ENCODE results near the gene IGF2R. TPM values are rescaled to one million over a fixed set of nuclear protein-coding genes. Genes with fewer than 3 reads are reported as not detected.

IGF2R gene
- total RNA-seq, 4 donors from 2014 or later = 48.8 to 106 (median 92.3) TPM

- TF ChIP-seq POLR2AphosphoS5 (IDR thresholded peaks at IDR 0.05) (no peak), CTCF (IDR thresholded peaks at IDR 0.05) (no peak), EP300 (IDR thresholded peaks at IDR 0.05; ENCODE audit: low read depth) (no peak), POLR2A (IDR thresholded peaks at IDR 0.05) (no peak)
- WGBS, 2 donors (ENCODE audit: low coverage in 1 of 2) = 78 to 85% methylated on average over 1 to 6 of the region's 7 CpGs
- peaks cover 12 to 52% (median 36%) of the 10 kb centered on the region in 4 donors for H3K4me1 ChIP-seq
- no peak overlapping the region for H3K27ac ChIP-seq
- H3K36me3 ChIP-seq = peaks cover 0 to 5% (median 0%) of the 10 kb centered on the region in 4 donors
- intact Hi-C loops (cut with DNase I; ENCODE audit: low total_unique reads) (no loop called here), in situ Hi-C loops (cut with MboI; ENCODE audit: low pct_ligation_motif_present in 1 of 4, low pct_unique_long_range_greater_than_20kb in 1 of 4, low sequenced_read_pairs in 3 of 4) (no loop called here)
- DNase-seq = no peak
- H3K9me3 ChIP-seq = no peaks in the 10 kb centered on the region
- no peaks in the 10 kb centered on the region for H3K27me3 ChIP-seq
- H3K4me3 ChIP-seq = no peak overlapping the region
Measured at GRCh38 chr6:159988983-159989454, 20.1 kb downstream of the IGF2R start.

- no peak for DNase-seq
- in situ Hi-C loops (cut with MboI; ENCODE audit: low pct_ligation_motif_present in 1 of 4, low pct_unique_long_range_greater_than_20kb in 1 of 4, low sequenced_read_pairs in 3 of 4) = no loop called here
- peaks cover 12 to 51% (median 33%) of the 10 kb centered on the region in 4 donors for H3K4me1 ChIP-seq
- WGBS, 2 donors (ENCODE audit: low coverage in 1 of 2) = 68 to 79% methylated on average over 6 to 10 of the region's 10 CpGs
- H3K27ac ChIP-seq = peak overlapping the region in 1 of 4 donors; percentile 4
- no peak for TF ChIP-seq CTCF (IDR thresholded peaks at IDR 0.05)
- TF ChIP-seq POLR2A (IDR thresholded peaks at IDR 0.05) = no peak
- TF ChIP-seq EP300 (IDR thresholded peaks at IDR 0.05; ENCODE audit: low read depth) = no peak
- no peak for TF ChIP-seq POLR2AphosphoS5 (IDR thresholded peaks at IDR 0.05)
- H3K36me3 ChIP-seq = peaks cover 0 to 5% (median 0%) of the 10 kb centered on the region in 4 donors
- intact Hi-C loops (cut with DNase I; ENCODE audit: low total_unique reads) = no loop called here
- H3K4me3 ChIP-seq = no peak overlapping the region
- H3K9me3 ChIP-seq = no peaks in the 10 kb centered on the region
- no peaks in the 10 kb centered on the region for H3K27me3 ChIP-seq
Measured at GRCh38 chr6:159989492-159990480, 20.9 kb downstream of the IGF2R start.

GRCh38 chr6:159992366-159992765 lies 23.5 kb downstream of the IGF2R start:
- intact Hi-C loops (cut with DNase I; ENCODE audit: low total_unique reads) = no loop called here
- peaks cover 6 to 41% (median 27%) of the 10 kb centered on the region in 4 donors for H3K4me1 ChIP-seq
- peaks cover 0 to 5% (median 0%) of the 10 kb centered on the region in 4 donors for H3K36me3 ChIP-seq
- H3K4me3 ChIP-seq = no peak overlapping the region
- TF ChIP-seq EP300 (IDR thresholded peaks at IDR 0.05; ENCODE audit: low read depth) = no peak
- TF ChIP-seq POLR2AphosphoS5 (IDR thresholded peaks at IDR 0.05) = no peak
- no peak for TF ChIP-seq POLR2A (IDR thresholded peaks at IDR 0.05)
- TF ChIP-seq CTCF (IDR thresholded peaks at IDR 0.05) = no peak
- 85 to 100% methylated on average over 1 of the region's 1 CpG for WGBS, 2 donors (ENCODE audit: low coverage in 1 of 2)
- in situ Hi-C loops (cut with MboI; ENCODE audit: low pct_ligation_motif_present in 1 of 4, low pct_unique_long_range_greater_than_20kb in 1 of 4, low sequenced_read_pairs in 3 of 4) = no loop called here
- H3K9me3 ChIP-seq = no peaks in the 10 kb centered on the region
- DNase-seq = no peak
- no peaks in the 10 kb centered on the region for H3K27me3 ChIP-seq
- H3K27ac ChIP-seq = no peak overlapping the region

DNA sequence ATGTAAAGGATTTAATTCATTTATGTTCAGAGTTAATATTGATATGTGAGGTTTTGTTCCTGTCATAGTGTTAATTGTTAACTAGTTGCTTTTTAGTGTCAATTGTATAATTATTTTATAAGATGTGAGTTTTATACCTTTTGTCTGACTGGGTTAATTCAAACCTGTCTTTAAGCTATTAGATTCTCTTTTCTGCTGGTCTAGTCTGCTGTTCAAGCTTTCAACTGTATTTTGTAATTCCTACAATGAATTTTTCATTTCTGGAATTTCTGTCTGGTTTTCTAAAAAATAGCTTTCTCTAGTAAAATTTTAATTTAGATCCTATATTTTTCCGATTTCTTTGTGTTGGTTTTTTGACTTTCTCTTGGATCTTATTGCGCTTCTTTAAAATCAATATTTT lies 26.5 kb downstream of the IGF2R start:
- 96 to 100% methylated on average over 2 of the region's 2 CpGs for WGBS, 2 donors (ENCODE audit: low coverage in 1 of 2)
- DNase-seq = no peak
- Histone ChIP-seq H3K4me3 (no peak overlapping the region), H3K27me3 (no peaks in the 10 kb centered on the region), H3K27ac (no peak overlapping the region), H3K36me3 (peaks cover 0 to 5% (median 0%) of the 10 kb centered on the region in 4 donors), H3K9me3 (no peaks in the 10 kb centered on the region), H3K4me1 (peaks cover 0 to 15% (median 7%) of the 10 kb centered on the region in 4 donors)
- in situ Hi-C loops (cut with MboI; ENCODE audit: low pct_ligation_motif_present in 1 of 4, low pct_unique_long_range_greater_than_20kb in 1 of 4, low sequenced_read_pairs in 3 of 4) = no loop called here
- intact Hi-C loops (cut with DNase I; ENCODE audit: low total_unique reads) = no loop called here
- no peak for TF ChIP-seq POLR2AphosphoS5 (IDR thresholded peaks at IDR 0.05)
- TF ChIP-seq POLR2A (IDR thresholded peaks at IDR 0.05) = no peak
- TF ChIP-seq CTCF (IDR thresholded peaks at IDR 0.05) = no peak
- TF ChIP-seq EP300 (IDR thresholded peaks at IDR 0.05; ENCODE audit: low read depth) = no peak
